NCI-H128 (cell line): ENCODE results near the gene WWP2.

Experiments
- DNase-seq: peaks from one replicate; lab custom pipeline; 2025; ENCODE audit not compliant: unreplicated experiment; lab: John Stamatoyannopoulos, UW

WWP2 gene

GRCh38 chr16:69924777-69925191, 162.7 kb downstream of the WWP2 start:
- no peak for DNase-seq

- no peak for DNase-seq
These were observed 163.2 kb downstream of the WWP2 start for GRCh38 chr16:69925311-69925710.

GRCh38 chr16:69926241-69926640, 164.1 kb downstream of the WWP2 start:
- no peak for DNase-seq

- DNase-seq, result no peak
These were observed 165.1 kb downstream of the WWP2 start for GRCh38 chr16:69927056-69927757.

GRCh38 chr16:69928856-69929400, 166.8 kb downstream of the WWP2 start:
- DNase-seq, result no peak

- DNase-seq, result no peak
These were observed 167.3 kb downstream of the WWP2 start for GRCh38 chr16:69929480-69929879.

- DNase-seq, result no peak
These were observed 168.1 kb downstream of the WWP2 start for GRCh38 chr16:69930117-69930776.

GRCh38 chr16:69931631-69932030, 169.5 kb downstream of the WWP2 start:
- DNase-seq, result no peak

- no peak for DNase-seq
These were observed 170.1 kb downstream of the WWP2 start for GRCh38 chr16:69932228-69932627.

GRCh38 chr16:69932691-69933392, 170.7 kb downstream of the WWP2 start:
- no peak for DNase-seq

GRCh38 chr16:69934044-69934443, 171.9 kb downstream of the WWP2 start:
- DNase-seq, result no peak

- DNase-seq, result no peak
These were observed 172.6 kb downstream of the WWP2 start for GRCh38 chr16:69934751-69935150.

- no peak for DNase-seq
These were observed 173.2 kb downstream of the WWP2 start for GRCh38 chr16:69935278-69935711.

GRCh38 chr16:69935740-69936139, 173.6 kb downstream of the WWP2 start:
- DNase-seq, result no peak

- no peak for DNase-seq
These were observed 174.1 kb downstream of the WWP2 start for GRCh38 chr16:69936252-69936651.

- no peak for DNase-seq
These were observed 174.6 kb downstream of the WWP2 start for GRCh38 chr16:69936751-69937211.

GRCh38 chr16:69937465-69937951, 175.4 kb downstream of the WWP2 start:
- no peak for DNase-seq

GRCh38 chr16:69938981-69939820, 177.1 kb downstream of the WWP2 start:
- DNase-seq, result no peak

GRCh38 chr16:69939821-69940585, 177.9 kb downstream of the WWP2 start:
- DNase-seq, result no peak

- DNase-seq, result no peak
These were observed 178.5 kb downstream of the WWP2 start for GRCh38 chr16:69940676-69941075.
